HCT116 (cell line): ENCODE measurements around the gene IL36B. TPM values are rescaled to one million over a fixed set of nuclear protein-coding genes. Genes with fewer than 3 reads are reported as not detected.
"Not testable (repeated sequence)": the region's sequence is repeated elsewhere in the genome, so short reads cannot be mapped to it uniquely, and the experiment has no call there.

Experiments
- ATAC-seq: fragments of 200-7000 bp; cut with Tn5 transposase; 2 replicates; pipeline ENCODE4 v1.9.1; 2020; ENCODE audit warnings: mild to moderate bottlenecking, moderate library complexity
- BruUV-seq: library from RNA; stranded (reverse); fragments of 400-500 nt; replicated peaks from 2 replicates; lab custom pipeline; 2021; lab: Mats Ljungman, UMichigan
- CTCF ChIA-PET: fragments of 300-600 bp; sonication (Branson Sonifier 250); formaldehyde crosslinking; loops from one replicate; lab custom pipeline; 2021; ENCODE audit warnings: antibody characterized with exemption; lab: Charles Lee
- POLR2A ChIA-PET: fragments of 300-600, 350-600 bp; sonication (Branson Sonifier 250); formaldehyde crosslinking; loops from one replicate; lab custom pipeline; 2021; ENCODE audit warnings: antibody characterized with exemption; lab: Charles Lee
- RAD21 ChIA-PET, 2 experiments: fragments of 300-600 bp; sonication (Branson Sonifier 250); formaldehyde crosslinking; loops; one replicate each; lab custom pipeline; 2023; ENCODE audit warnings: low total read pairs in 2 of 2; ENCODE audit not compliant: uncharacterized antibody in 2 of 2, unreplicated experiment in 2 of 2, low non-redundant PET in 1 of 2; lab: Charles Lee
- DNase-seq: peaks from one replicate; pipeline ENCODE4 v3.0.0-alpha.2; 2010; ENCODE audit warnings: low read depth, low spot score
- H2AFZ ChIP-seq: fragments of 200-600 bp; shearing (Covaris generic), sonication (generic); 2 replicates; pipeline ENCODE4 v1.6.1; 2017; ENCODE audit warnings: low read depth, mixed run types, mixed read lengths, antibody characterized with exemption, low read length; ENCODE audit not compliant: poor library complexity, severe bottlenecking
- H3K27ac ChIP-seq: 2 replicates; pipeline ENCODE4 v1.5.1; 2012; ENCODE audit warnings: low read depth, low read length
- H3K27me3 ChIP-seq: fragments of 200-600 bp; sonication (generic); 2 replicates; pipeline ENCODE4 v1.6.1; 2016; ENCODE audit warnings: mixed run types, low read length, mixed read lengths; ENCODE audit not compliant: insufficient read depth
- H3K36me3 ChIP-seq, 2 experiments: fragments of 200-500 bp in 1 of 2; fragments of 200-600 bp in 1 of 2; sonication (Bioruptor generic) in 1 of 2; sonication (generic) in 1 of 2; 2 replicates each; pipeline versions ENCODE4 v1.5.1 to v1.6.1; 2014 to 2016; ENCODE audit warnings: low read length in 2 of 2, inconsistent platforms in 1 of 2, mixed read lengths in 1 of 2, mixed run types in 1 of 2; ENCODE audit not compliant: insufficient read depth in 2 of 2, control insufficient read depth in 1 of 2
- H3K4me1 ChIP-seq, 2 experiments: fragments of 200-600 bp in 1 of 2; sonication (generic) in 1 of 2; 2 replicates each; pipeline versions ENCODE4 v1.5.1 to v1.6.1; 2012 to 2017; ENCODE audit warnings: low read length in 2 of 2, inconsistent platforms in 1 of 2, mild to moderate bottlenecking in 1 of 2, mixed read lengths in 1 of 2, mixed run types in 1 of 2, moderate library complexity in 1 of 2; ENCODE audit not compliant: insufficient read depth in 2 of 2, control insufficient read depth in 1 of 2
- H3K4me2 ChIP-seq: fragments of 200-600 bp; sonication (generic); 2 replicates; pipeline ENCODE4 v1.6.1; 2017; ENCODE audit warnings: mixed run types, low read length, mixed read lengths
- H3K4me3 ChIP-seq, 2 experiments: fragments of 200-600 bp in 1 of 2; sonication (generic) in 1 of 2; replicated peaks in 1 of 2; 2 replicates each; pipeline ENCODE4 v1.5.1; 2011 to 2016; ENCODE audit warnings: low read length in 2 of 2, control low read depth in 1 of 2, low read depth in 1 of 2, mild to moderate bottlenecking in 1 of 2, mixed read lengths in 1 of 2, mixed run types in 1 of 2
- H3K79me2 ChIP-seq: fragments of 200-600 bp; sonication (generic); 2 replicates; pipeline ENCODE4 v1.6.1; 2017; ENCODE audit warnings: mild to moderate bottlenecking, mixed run types, low read length, moderate library complexity, mixed read lengths; ENCODE audit not compliant: insufficient read depth
- H3K9ac ChIP-seq: fragments of 200-600 bp; sonication (generic); 2 replicates; pipeline ENCODE4 v1.6.1; 2016; ENCODE audit warnings: low read length, mixed read lengths
- H3K9me2 ChIP-seq: fragments of 200-600 bp; sonication (generic), shearing (Covaris generic); 2 replicates; pipeline ENCODE4 v1.6.1; 2017; ENCODE audit warnings: mixed run types, mild to moderate bottlenecking, moderate library complexity; ENCODE audit not compliant: insufficient read depth
- H3K9me3 ChIP-seq, 2 experiments: fragments of 200-500 bp in 1 of 2; fragments of 200-600 bp in 1 of 2; sonication (Bioruptor generic) in 1 of 2; sonication (generic) in 1 of 2; 2 replicates each; pipeline ENCODE4 v1.6.1; 2014 to 2017; ENCODE audit warnings: low read length in 2 of 2, mixed read lengths in 2 of 2, inconsistent platforms in 1 of 2, low read depth in 1 of 2, mild to moderate bottlenecking in 1 of 2, mixed run types in 1 of 2, moderate library complexity in 1 of 2; ENCODE audit not compliant: control insufficient read depth in 1 of 2, insufficient read depth in 1 of 2
- H4K20me1 ChIP-seq: fragments of 200-600 bp; sonication (generic), shearing (Covaris generic); 2 replicates; pipeline ENCODE4 v1.6.1; 2017; ENCODE audit warnings: mixed run types, mild to moderate bottlenecking, moderate library complexity; ENCODE audit not compliant: insufficient read depth
- ELF1 ChIP-seq: IDR thresholded peaks from 2 replicates; pipeline ENCODE4 v1.6.1; 2012; ENCODE audit warnings: low read depth, borderline replicate concordance
- RAD21 ChIP-seq: IDR thresholded peaks from 2 replicates; pipeline ENCODE4 v1.6.1; 2012; ENCODE audit warnings: low read depth, mild to moderate bottlenecking
- SIN3A ChIP-seq: IDR thresholded peaks from 2 replicates; pipeline ENCODE4 v1.6.1; 2012; ENCODE audit warnings: low read depth
- SRF ChIP-seq: IDR thresholded peaks from 2 replicates; pipeline ENCODE4 v1.6.1; 2012; ENCODE audit warnings: low read depth
- YY1 ChIP-seq: IDR thresholded peaks from 2 replicates; pipeline ENCODE4 v1.6.1; 2011; ENCODE audit warnings: low read length, low read depth, moderate library complexity, mild to moderate bottlenecking; ENCODE audit not compliant: insufficient replicate concordance; ENCODE audit errors: extremely low read depth
- ZFX ChIP-seq: fragments of 450-650 bp; IDR thresholded peaks from 2 replicates; pipeline ENCODE4 v1.6.1; 2017
- intact Hi-C: fragments of 100-400 bp; cut with micrococcal nuclease; formaldehyde crosslinking; loops from 2 replicates; pipeline ENCODE4 v1.10.0; 2022
- total RNA-seq: library from RNA; stranded (reverse); gene quantifications from one replicate; pipeline ENCODE4 v1.2.1, GENCODE V29; 2021; ENCODE audit not compliant: unreplicated experiment

Gene IL36B
- total RNA-seq, 1 experiment from 2014 or later, result not detected

DNA sequence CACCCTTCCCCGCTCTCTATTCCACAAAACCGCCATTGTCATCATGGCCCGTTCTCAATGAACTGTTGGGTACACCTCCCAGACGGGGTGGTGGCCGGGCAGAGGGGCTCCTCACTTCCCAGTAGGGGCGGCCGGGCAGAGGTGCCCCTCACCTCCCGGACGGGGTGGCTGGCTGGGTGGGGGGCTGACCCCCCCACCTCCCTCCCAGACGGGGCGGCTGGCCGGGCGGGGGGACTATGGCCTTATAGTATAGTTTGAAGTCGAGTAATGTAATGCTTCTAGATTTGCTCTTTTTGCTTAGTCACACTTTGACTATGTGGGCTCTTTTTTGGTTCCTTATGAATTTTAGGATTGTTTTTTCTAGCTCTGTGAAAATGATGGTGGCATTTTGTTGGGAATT is 43.6 kb upstream of the IL36B start:
- H3K9me3 ChIP-seq, ATAC-seq, H3K4me3 ChIP-seq, H3K27ac ChIP-seq, H3K9me2 ChIP-seq, RAD21 ChIA-PET, H3K4me1 ChIP-seq, H3K4me2 ChIP-seq, CTCF ChIA-PET, DNase-seq, POLR2A ChIA-PET, H3K79me2 ChIP-seq, H3K9ac ChIP-seq, H3K27me3 ChIP-seq, H3K36me3 ChIP-seq, H2AFZ ChIP-seq, H4K20me1 ChIP-seq, BruUV-seq, intact Hi-C loops: not testable (repeated sequence)

DNA sequence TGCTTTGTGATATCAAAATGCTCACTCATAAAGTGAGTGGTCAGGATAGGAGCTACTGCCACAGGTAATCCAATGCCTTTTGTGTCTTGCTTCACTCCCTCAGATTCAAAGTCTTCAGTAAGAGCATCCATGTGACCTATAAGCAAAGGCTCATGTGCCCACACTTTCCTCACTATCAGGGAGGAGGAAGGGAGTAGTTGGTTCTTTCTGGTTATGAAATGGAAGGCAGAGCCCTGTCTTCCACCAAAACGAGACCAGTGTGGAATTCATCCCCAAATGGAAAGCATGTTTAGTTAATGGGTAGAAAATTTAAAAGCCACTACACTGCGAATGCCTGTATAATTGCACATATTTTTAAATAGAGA is 40.9 kb upstream of the IL36B start:
- Histone ChIP-seq H3K79me2 (no peaks in the 10 kb centered on the region), H3K27me3 (no peaks in the 10 kb centered on the region; the same call in 1 of the 2 replicates), H3K4me1 (no peaks in the 10 kb centered on the region), H3K27ac (no peak overlapping the region), H3K9me3 (no peaks in the 10 kb centered on the region), H3K4me2 (no peak overlapping the region), H2AFZ (no peak overlapping the region), H3K9ac (no peak overlapping the region), H3K9me2 (no peaks in the 10 kb centered on the region), H4K20me1 (no peaks in the 10 kb centered on the region), H3K4me3 (no peak overlapping the region), H3K36me3 (no peaks in the 10 kb centered on the region)
- CTCF ChIA-PET, result interaction anchor here (0.6 kb wide), 1 partner anchor 45 kb away, joined by 3 read pairs; no protein-coding TSS in a partner anchor
- no peak for ATAC-seq
- TF ChIP-seq RAD21, result no peak
- no peak for TF ChIP-seq SIN3A
- no peak for TF ChIP-seq ELF1
- TF ChIP-seq ZFX, result no peak
- no peak for TF ChIP-seq YY1
- TF ChIP-seq SRF, result no peak
- no peak for DNase-seq
- no TSS peak for BruUV-seq
- POLR2A ChIA-PET, result no interaction called here
- intact Hi-C loops, result no loop called here
- RAD21 ChIA-PET, result no interaction called here
